D721Med (cell line): ENCODE measurements around the gene MYH6.
A peak's percentile ranks its signal among the peaks of the same experiment; 100 is the strongest.

Source experiments
- DNase-seq: peaks from one replicate; pipeline ENCODE4 v3.0.0; 2011; ENCODE audit warnings: low spot score; ENCODE audit not compliant: insufficient read length
- FAIRE-seq: peaks from 2 replicates; lab custom pipeline; 2011; peaks lifted over from hg19 to GRCh38; lab: Jason Lieb, UNC
- CTCF ChIP-seq: IDR thresholded peaks from 2 replicates; pipeline ENCODE4 v1.5.1; 2012; ENCODE audit warnings: mild to moderate bottlenecking, control low read depth; ENCODE audit not compliant: insufficient read depth; ENCODE audit errors: missing control alignments

The MYH6 gene

GRCh38 chr14:23371865-23372264, 36.2 kb downstream of the MYH6 start:
- TF ChIP-seq CTCF: no peak
- FAIRE-seq: no peak

GRCh38 chr14:23370221-23370620, 37.9 kb downstream of the MYH6 start:
- FAIRE-seq: no peak
- no peak for TF ChIP-seq CTCF
- no peak for DNase-seq

More at GRCh38 chr14:23371865-23372264, 36.2 kb downstream of the MYH6 start:
- DNase-seq: no peak

GRCh38 chr14:23366426-23366921, 41.6 kb downstream of the MYH6 start:
- DNase-seq (peak; percentile 93), FAIRE-seq (no peak)
- TF ChIP-seq CTCF: no peak

- peak; percentile 97 for DNase-seq
- FAIRE-seq: no peak
Observed at GRCh38 chr14:23365732-23366425, 42.2 kb downstream of the MYH6 start.

GRCh38 chr14:23365036-23365731, 42.9 kb downstream of the MYH6 start, which contains the start of gene EFS:
Gene EFS, minus strand, starts transcription at chr14:23365172. Its CDS starts 147 bp downstream, at chr14:23365025.
- no peak for TF ChIP-seq CTCF
- no peak for FAIRE-seq
- no peak for DNase-seq

More at GRCh38 chr14:23365732-23366425, 42.2 kb downstream of the MYH6 start:
- TF ChIP-seq CTCF: no peak

- no peak for DNase-seq
- no peak for FAIRE-seq
Observed at GRCh38 chr14:23364164-23365035, 43.7 kb downstream of the MYH6 start.

More at GRCh38 chr14:23364164-23365035, 43.7 kb downstream of the MYH6 start:
- TF ChIP-seq CTCF: no peak
